ENCODE measurements around the gene EDC3.

Gene EDC3

GRCh38 chr15:74653426-74654102 is 42.3 kb downstream of the EDC3 start:
- TF ChIP-seq, protein P1, sequence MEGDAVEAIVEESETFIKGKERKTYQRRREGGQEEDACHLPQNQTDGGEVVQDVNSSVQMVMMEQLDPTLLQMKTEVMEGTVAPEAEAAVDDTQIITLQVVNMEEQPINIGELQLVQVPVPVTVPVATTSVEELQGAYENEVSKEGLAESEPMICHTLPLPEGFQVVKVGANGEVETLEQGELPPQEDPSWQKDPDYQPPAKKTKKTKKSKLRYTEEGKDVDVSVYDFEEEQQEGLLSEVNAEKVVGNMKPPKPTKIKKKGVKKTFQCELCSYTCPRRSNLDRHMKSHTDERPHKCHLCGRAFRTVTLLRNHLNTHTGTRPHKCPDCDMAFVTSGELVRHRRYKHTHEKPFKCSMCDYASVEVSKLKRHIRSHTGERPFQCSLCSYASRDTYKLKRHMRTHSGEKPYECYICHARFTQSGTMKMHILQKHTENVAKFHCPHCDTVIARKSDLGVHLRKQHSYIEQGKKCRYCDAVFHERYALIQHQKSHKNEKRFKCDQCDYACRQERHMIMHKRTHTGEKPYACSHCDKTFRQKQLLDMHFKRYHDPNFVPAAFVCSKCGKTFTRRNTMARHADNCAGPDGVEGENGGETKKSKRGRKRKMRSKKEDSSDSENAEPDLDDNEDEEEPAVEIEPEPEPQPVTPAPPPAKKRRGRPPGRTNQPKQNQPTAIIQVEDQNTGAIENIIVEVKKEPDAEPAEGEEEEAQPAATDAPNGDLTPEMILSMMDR (IDR thresholded peaks at IDR 0.05; ENCODE audit: low read depth, low read length, missing control alignments), result no peak
- H3K36me3 ChIP-seq (replicated peaks), result no peaks in the 10 kb centered on the region
- no peak overlapping the region for H3K4me3 ChIP-seq (ENCODE audit: low read depth, low read length)
- in situ Hi-C loops (cut with HindIII; ENCODE audit: low pct_ligation_motif_present, low sequenced_read_pairs), result no loop called here
- peak; percentile 53 for DNase-seq
- H3K27ac ChIP-seq, result no peak overlapping the region
- no peaks in the 10 kb centered on the region for H3K27me3 ChIP-seq (replicated peaks)

- in situ Hi-C loops (cut with HindIII; ENCODE audit: low pct_ligation_motif_present, low sequenced_read_pairs), result no loop called here
- Histone ChIP-seq H3K36me3 (replicated peaks) (no peaks in the 10 kb centered on the region), H3K27me3 (replicated peaks) (no peaks in the 10 kb centered on the region), H3K27ac (no peak overlapping the region), H3K4me3 (ENCODE audit: low read depth, low read length) (no peak overlapping the region)
- TF ChIP-seq, protein P1 (IDR thresholded peaks at IDR 0.05; ENCODE audit: low read depth, low read length, missing control alignments), result no peak
- no peak for DNase-seq
These were observed 44.5 kb downstream of the EDC3 start for GRCh38 chr15:74651242-74651741.

DNA sequence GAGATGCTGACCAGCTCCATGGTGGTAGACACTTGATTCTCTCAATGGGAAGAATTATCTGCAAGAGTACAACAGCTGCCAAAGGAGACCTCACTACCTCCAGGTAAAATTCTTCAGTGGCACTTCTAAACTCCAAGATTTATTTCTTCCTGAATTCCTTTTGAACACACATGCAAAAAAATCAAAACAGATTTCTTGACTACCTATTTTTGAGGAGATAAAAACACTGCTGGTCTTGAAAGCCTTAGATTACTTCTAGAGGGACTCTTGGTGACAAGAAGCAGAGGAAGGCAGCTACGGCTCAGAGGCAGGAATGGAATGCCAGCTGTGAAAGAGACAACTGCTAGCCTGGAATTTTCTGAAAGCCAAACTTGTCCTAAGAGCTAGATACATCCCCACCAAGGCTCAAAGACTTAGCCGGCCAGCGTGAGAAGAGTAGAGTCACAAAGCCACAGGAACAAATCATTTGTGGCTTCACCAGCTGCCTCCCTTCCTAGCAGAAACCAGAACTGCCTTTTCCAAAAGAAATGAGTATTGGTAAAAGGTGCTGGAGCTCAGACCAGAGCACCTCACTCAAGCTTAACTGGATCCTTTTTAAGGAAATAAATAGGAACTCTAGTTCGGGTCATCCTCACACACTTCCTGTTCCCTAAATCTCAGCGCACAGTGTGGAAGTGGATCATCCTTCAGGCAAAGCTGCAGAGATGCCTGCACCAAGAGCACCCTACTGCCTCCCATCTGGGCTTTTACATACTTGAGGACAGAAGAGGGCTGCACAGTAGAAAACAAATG is 47.6 kb downstream of the EDC3 start:
- in situ Hi-C loops (cut with HindIII; ENCODE audit: low pct_ligation_motif_present, low sequenced_read_pairs), result no loop called here
- TF ChIP-seq, protein P1 (IDR thresholded peaks at IDR 0.05; ENCODE audit: low read depth, low read length, missing control alignments), result no peak
- Histone ChIP-seq H3K27ac (no peak overlapping the region), H3K27me3 (replicated peaks) (no peaks in the 10 kb centered on the region), H3K4me3 (ENCODE audit: low read depth, low read length) (no peak overlapping the region), H3K36me3 (replicated peaks) (no peaks in the 10 kb centered on the region)
- DNase-seq, result no peak

DNA sequence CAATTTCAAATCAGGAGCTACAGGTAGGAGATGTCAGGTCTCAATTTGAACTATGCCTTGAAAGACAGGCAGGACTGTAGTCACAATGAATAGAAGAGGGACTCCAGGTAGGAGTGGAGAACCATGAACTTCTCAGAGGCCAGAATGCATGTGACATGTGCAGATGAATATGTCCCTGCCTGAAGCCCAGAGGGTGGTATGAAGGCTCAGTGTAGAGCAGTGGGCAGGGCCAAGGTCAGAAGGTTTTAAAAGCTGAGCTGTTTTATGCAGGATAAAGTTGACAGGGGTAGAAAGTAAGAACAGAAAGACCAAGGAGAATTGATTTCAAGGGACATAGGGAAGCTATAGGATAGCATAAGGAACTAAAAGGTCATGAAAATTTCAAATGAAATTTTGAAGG is 49.3 kb downstream of the EDC3 start:
- H3K27me3 ChIP-seq (replicated peaks), result no peaks in the 10 kb centered on the region
- no peaks in the 10 kb centered on the region for H3K36me3 ChIP-seq (replicated peaks)
- DNase-seq, result no peak
- H3K27ac ChIP-seq, result no peak overlapping the region
- H3K4me3 ChIP-seq (ENCODE audit: low read depth, low read length), result no peak overlapping the region
- in situ Hi-C loops (cut with HindIII; ENCODE audit: low pct_ligation_motif_present, low sequenced_read_pairs), result no loop called here
- TF ChIP-seq, protein P1 (IDR thresholded peaks at IDR 0.05; ENCODE audit: low read depth, low read length, missing control alignments), result no peak

- Histone ChIP-seq H3K27me3 (replicated peaks) (no peaks in the 10 kb centered on the region), H3K36me3 (replicated peaks) (peaks cover 3% of the 10 kb centered on the region), H3K27ac (no peak overlapping the region), H3K4me3 (ENCODE audit: low read depth, low read length) (no peak overlapping the region)
- DNase-seq, result no peak
- in situ Hi-C loops (cut with HindIII; ENCODE audit: low pct_ligation_motif_present, low sequenced_read_pairs), result no loop called here
- TF ChIP-seq, protein P1 (IDR thresholded peaks at IDR 0.05; ENCODE audit: low read depth, low read length, missing control alignments), result no peak
These were observed 52.1 kb downstream of the EDC3 start for GRCh38 chr15:74643665-74644204.
